Fibroblast of villous mesenchyme (primary cell): Measurements from ENCODE around the gene VGLL4. TPM values are rescaled to one million over a fixed set of nuclear protein-coding genes. Genes with fewer than 3 reads are reported as not detected.

Experiments used
- DNase-seq: peaks from one replicate; pipeline ENCODE4 v3.0.0-alpha.2; 2010; ENCODE audit warnings: low read depth
- H3K4me3 ChIP-seq: 2 replicates; pipeline ENCODE4 v1.5.1; 2011; ENCODE audit warnings: low read depth, mild to moderate bottlenecking, low read length
- CTCF ChIP-seq: IDR thresholded peaks from 2 replicates; pipeline ENCODE4 v1.5.1; 2012; ENCODE audit warnings: low read depth, mild to moderate bottlenecking, low read length; ENCODE audit not compliant: insufficient read depth
- total RNA-seq: library from RNA; depleted of rRNA; stranded (reverse); fragments of >200 nt; gene quantifications from 2 replicates; pipeline ENCODE4 v1.2.3, GENCODE V29; 2012

Gene VGLL4
- total RNA-seq, 1 donor = 65.6 TPM

- H3K4me3 ChIP-seq = no peak overlapping the region
- TF ChIP-seq CTCF = no peak
- DNase-seq = peak; percentile 81
Measured at GRCh38 chr3:11556851-11557644, 86.7 kb downstream of the VGLL4 start.

GRCh38 chr3:11555881-11556633 lies 87.7 kb downstream of the VGLL4 start:
- H3K4me3 ChIP-seq = no peak overlapping the region
- TF ChIP-seq CTCF = no peak
- DNase-seq = no peak

GRCh38 chr3:11555211-11555782 lies 88.4 kb downstream of the VGLL4 start:
- no peak for TF ChIP-seq CTCF
- H3K4me3 ChIP-seq = no peak overlapping the region
- DNase-seq = no peak

- TF ChIP-seq CTCF = no peak
- no peak for DNase-seq
Measured at GRCh38 chr3:11554666-11555065, 89.0 kb downstream of the VGLL4 start.

GRCh38 chr3:11554236-11554610 lies 89.5 kb downstream of the VGLL4 start:
- TF ChIP-seq CTCF = no peak
- no peak overlapping the region for H3K4me3 ChIP-seq

More at GRCh38 chr3:11554666-11555065, 89.0 kb downstream of the VGLL4 start:
- H3K4me3 ChIP-seq = no peak overlapping the region

GRCh38 chr3:11553436-11554235 lies 90.1 kb downstream of the VGLL4 start:
- peak; percentile 58 for DNase-seq
- H3K4me3 ChIP-seq = no peak overlapping the region
- no peak for TF ChIP-seq CTCF

More at GRCh38 chr3:11554236-11554610, 89.5 kb downstream of the VGLL4 start:
- no peak for DNase-seq
